Fibroblast of lung (primary cell): ENCODE results near the gene GREM2.

Experiments used
- CTCF ChIP-seq, 2 donors: IDR thresholded peaks in 1 of 2; conservative IDR thresholded peaks in 1 of 2; 1 replicate in 1 of 2; 2 replicates in 1 of 2; pipeline ENCODE4 v1.5.1; 2011 to 2012; ENCODE audit warnings: low read length in 2 of 2, control low read depth in 1 of 2, inconsistent platforms in 1 of 2, low read depth in 1 of 2, mild to moderate bottlenecking in 1 of 2
- EZH2 ChIP-seq: IDR thresholded peaks from 2 replicates; pipeline ENCODE4 v1.5.1; 2012; ENCODE audit warnings: low read length, control low read depth, mild to moderate bottlenecking; ENCODE audit errors: missing control alignments

- TF ChIP-seq CTCF (conservative IDR thresholded peaks at IDR 0.05 in 1 of 2, IDR thresholded peaks at IDR 0.05 in 1 of 2; ENCODE audit: low read depth in 1 of 2, low read length in 2 of 2) (no peak), EZH2 (no peak)
Measured at GRCh38 chr1:240462766-240463395, 149.1 kb downstream of the GREM2 start.
